ENCODE measurements around the gene C4orf17.

- no peak for TF ChIP-seq CTCF (IDR thresholded peaks at IDR 0.05; ENCODE audit: insufficient read depth, low read length, poor library complexity, severe bottlenecking)
- TF ChIP-seq EZH2phosphoT487 (conservative IDR thresholded peaks at IDR 0.05; ENCODE audit: low read length) = no peak
Measured at GRCh38 chr4:99461623-99462401, 49.0 kb upstream of the C4orf17 start.
